Left ventricle myocardium inferior (tissue), 1 donor: ENCODE results near the gene AK9. TPM values are rescaled to one million over a fixed set of nuclear protein-coding genes. Genes with fewer than 3 reads are reported as not detected.
A peak's percentile ranks its signal among the peaks of the same experiment; 100 is the strongest.

Experiments
- DNase-seq: peaks from one replicate; pipeline ENCODE4 v3.0.0-alpha.2; 2020
- H3K27ac ChIP-seq: fragments of 200-600 bp; replicated peaks from 2 replicates; pipeline ENCODE4 v1.8.0; 2021
- H3K27me3 ChIP-seq: fragments of 200-600 bp; 2 replicates; pipeline ENCODE4 v1.8.0; 2021; ENCODE audit warnings: low read depth
- H3K36me3 ChIP-seq: fragments of 200-600 bp; 2 replicates; pipeline ENCODE4 v1.8.0; 2021
- H3K4me1 ChIP-seq: fragments of 200-600 bp; 2 replicates; pipeline ENCODE4 v1.8.0; 2021
- H3K4me3 ChIP-seq: fragments of 200-600 bp; 2 replicates; pipeline ENCODE4 v1.8.0; 2021; ENCODE audit warnings: mild to moderate bottlenecking, moderate library complexity
- H3K9me3 ChIP-seq: fragments of 200-600 bp; replicated peaks from 2 replicates; pipeline ENCODE4 v1.8.0; 2021
- intact Hi-C: fragments of 100-400 bp; cut with micrococcal nuclease; formaldehyde crosslinking; loops from one replicate; pipeline ENCODE4 v1.11.0; 2022
- total RNA-seq: library from RNA; stranded (reverse); fragmentation: NEBNext Ultra II Directional; extraction: Animal tissue kit (Norgen Biotek cat#: 25700); gene quantifications from one replicate; pipeline ENCODE4 v1.2.1, GENCODE V29; 2021
- TF ChIP-seq, protein P1 (sequence below): fragments of 200-600 bp; IDR thresholded peaks from 2 replicates; pipeline ENCODE4 v1.8.0; 2021; ENCODE audit warnings: antibody characterized with exemption, mild to moderate bottlenecking, borderline replicate concordance
- donor health status: DM: no; HTN: yes; CAD: no; lungs with severe emphysema.

The AK9 gene
- total RNA-seq, 1 donor from 2014 or later = 12.6 TPM

DNA sequence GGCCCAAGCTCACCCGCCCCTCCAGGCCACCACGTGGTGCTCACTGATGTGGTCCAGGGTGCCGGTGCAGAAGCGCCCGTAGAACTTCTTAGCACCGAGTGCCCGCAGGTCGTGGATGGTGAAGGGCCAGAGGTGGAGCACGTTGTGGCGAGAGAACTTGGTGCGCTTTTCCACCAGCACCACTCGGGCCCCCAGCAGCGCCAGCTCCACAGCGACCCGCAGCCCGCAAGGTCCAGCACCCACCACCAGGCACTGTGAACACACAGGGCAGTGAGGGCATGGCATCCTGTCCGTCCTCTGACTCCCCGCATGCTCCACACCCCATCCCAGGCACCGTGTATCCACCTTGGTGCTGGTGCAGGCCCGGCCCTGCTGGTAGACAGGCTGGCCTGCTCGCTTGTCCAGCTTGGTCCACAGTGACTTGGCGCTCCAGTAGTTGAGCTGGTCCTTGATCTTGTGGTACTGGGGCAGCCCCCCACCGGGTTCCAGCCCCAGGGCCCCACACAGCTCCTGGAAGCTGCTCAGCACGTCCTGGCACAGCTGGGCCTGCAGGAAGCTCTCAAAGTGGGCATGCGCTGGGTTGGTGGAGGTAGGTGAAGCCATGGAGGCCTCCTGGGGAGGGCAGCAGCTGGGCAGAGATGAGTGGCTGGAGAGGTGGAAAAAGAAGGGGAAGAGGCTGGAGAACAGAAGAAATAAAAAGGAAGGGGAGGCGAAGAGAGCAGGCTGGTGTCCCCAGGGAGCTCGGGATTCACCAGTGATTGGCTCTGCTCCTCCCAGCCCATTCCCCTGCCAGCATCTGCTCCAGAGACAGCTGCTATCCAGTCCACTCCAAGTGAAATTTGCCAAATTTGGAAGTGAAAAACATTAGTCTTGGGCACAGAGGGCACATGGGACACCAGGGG is 237.2 kb downstream of the AK9 start:
- no peaks in the 10 kb centered on the region for H3K27me3 ChIP-seq
- intact Hi-C loops = no loop called here
- peak overlapping the region; percentile 78 for H3K27ac ChIP-seq
- peaks cover 45% of the 10 kb centered on the region for H3K4me1 ChIP-seq
- no peaks in the 10 kb centered on the region for H3K36me3 ChIP-seq
- peak; percentile 46 for DNase-seq
- peak overlapping the region; percentile 84 for H3K4me3 ChIP-seq
- TF ChIP-seq, protein P1, sequence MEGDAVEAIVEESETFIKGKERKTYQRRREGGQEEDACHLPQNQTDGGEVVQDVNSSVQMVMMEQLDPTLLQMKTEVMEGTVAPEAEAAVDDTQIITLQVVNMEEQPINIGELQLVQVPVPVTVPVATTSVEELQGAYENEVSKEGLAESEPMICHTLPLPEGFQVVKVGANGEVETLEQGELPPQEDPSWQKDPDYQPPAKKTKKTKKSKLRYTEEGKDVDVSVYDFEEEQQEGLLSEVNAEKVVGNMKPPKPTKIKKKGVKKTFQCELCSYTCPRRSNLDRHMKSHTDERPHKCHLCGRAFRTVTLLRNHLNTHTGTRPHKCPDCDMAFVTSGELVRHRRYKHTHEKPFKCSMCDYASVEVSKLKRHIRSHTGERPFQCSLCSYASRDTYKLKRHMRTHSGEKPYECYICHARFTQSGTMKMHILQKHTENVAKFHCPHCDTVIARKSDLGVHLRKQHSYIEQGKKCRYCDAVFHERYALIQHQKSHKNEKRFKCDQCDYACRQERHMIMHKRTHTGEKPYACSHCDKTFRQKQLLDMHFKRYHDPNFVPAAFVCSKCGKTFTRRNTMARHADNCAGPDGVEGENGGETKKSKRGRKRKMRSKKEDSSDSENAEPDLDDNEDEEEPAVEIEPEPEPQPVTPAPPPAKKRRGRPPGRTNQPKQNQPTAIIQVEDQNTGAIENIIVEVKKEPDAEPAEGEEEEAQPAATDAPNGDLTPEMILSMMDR = no peak
- no peaks in the 10 kb centered on the region for H3K9me3 ChIP-seq

DNA sequence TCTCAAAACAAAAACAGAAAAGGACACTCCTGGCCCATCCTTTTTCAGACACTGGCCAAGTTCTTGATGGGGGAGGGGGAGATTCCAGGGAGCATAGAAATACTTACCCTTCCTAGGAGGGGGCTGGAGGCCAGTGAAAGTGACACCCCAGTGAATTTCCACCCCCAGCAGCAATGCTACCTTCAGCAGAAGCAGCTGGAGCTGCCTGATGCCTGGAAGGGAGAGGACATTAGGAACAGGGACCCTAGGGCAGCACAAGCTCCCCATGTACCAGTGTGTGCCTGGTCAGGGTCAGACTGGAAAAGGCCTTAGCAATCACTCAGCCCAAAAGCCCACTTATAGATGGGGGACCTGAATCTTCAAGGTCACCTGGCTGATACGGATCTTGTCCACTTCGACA is 237.8 kb downstream of the AK9 start:
- H3K4me3 ChIP-seq = no peak overlapping the region
- peaks cover 45% of the 10 kb centered on the region for H3K4me1 ChIP-seq
- no peaks in the 10 kb centered on the region for H3K36me3 ChIP-seq
- no peaks in the 10 kb centered on the region for H3K9me3 ChIP-seq
- DNase-seq = no peak
- no peak overlapping the region for H3K27ac ChIP-seq
- TF ChIP-seq, protein P1 = no peak
- intact Hi-C loops = no loop called here
- H3K27me3 ChIP-seq = no peaks in the 10 kb centered on the region

DNA sequence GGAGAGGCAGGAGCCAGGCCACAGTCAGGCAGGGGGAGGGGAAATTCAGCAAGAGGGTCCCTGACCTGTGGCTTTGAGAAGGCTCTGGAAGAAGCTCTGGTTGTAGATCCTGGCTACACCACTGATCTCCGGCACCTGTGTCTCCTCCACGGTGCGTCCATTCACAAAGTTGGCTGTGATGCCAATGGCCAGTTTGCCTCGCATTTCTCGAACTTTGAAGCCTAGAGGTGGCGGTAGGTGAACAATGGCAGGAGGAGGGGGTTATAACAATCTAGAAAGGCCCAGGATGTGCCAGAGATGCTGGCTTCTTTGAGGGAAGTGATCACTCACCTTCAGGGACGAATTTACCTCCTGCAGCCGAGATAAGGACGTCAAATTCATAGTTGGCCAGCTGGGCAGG is 238.8 kb downstream of the AK9 start:
- TF ChIP-seq, protein P1 = no peak
- peaks cover 37% of the 10 kb centered on the region for H3K4me1 ChIP-seq
- H3K36me3 ChIP-seq = no peaks in the 10 kb centered on the region
- H3K27ac ChIP-seq = no peak overlapping the region
- no peaks in the 10 kb centered on the region for H3K9me3 ChIP-seq
- intact Hi-C loops = no loop called here
- no peak overlapping the region for H3K4me3 ChIP-seq
- no peaks in the 10 kb centered on the region for H3K27me3 ChIP-seq
- DNase-seq = no peak

DNA sequence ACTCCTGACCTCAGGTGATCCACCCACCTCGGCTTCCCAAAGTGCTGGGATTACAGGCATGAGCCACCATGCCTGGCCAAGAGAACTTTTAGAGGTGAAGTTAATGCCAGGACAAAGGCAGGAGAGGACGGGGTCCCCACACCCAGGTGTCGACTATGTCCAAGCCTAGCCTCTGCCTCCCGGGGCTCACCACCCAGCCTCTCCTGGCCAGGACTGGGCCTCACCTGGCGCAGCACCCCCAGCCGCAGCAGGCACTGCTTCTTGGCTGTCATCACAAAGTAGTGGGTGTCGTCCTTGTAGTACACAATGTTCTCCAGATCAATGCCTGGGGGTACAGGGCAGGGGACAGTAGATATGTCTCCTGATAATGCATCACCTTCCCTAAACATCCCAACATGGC is 239.6 kb downstream of the AK9 start:
- Histone ChIP-seq H3K27me3 (no peaks in the 10 kb centered on the region), H3K4me3 (no peak overlapping the region), H3K36me3 (peaks cover 2% of the 10 kb centered on the region), H3K9me3 (no peaks in the 10 kb centered on the region), H3K4me1 (peaks cover 29% of the 10 kb centered on the region), H3K27ac (no peak overlapping the region)
- intact Hi-C loops = no loop called here
- DNase-seq = no peak
- TF ChIP-seq, protein P1 = no peak

DNA sequence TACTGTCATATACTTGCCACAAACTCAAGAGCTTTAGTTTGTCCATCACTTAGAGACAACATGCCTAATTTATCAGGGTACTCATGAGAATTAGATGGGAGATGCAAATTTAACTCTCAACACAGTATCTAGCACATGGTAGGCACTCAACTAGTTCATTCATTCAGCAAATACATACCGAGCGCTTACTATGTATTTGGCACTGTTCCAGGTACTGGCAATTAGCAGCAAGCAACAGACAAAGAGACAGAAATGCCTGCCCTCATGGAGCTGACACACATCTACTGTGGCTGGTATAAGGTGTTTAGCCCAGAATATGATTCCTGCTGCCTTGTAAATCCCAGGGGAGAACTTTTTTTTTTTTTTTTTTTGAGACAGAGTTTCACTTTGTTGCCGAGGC is 240.2 kb downstream of the AK9 start:
- no peaks in the 10 kb centered on the region for H3K9me3 ChIP-seq
- intact Hi-C loops = no loop called here
- peaks cover 24% of the 10 kb centered on the region for H3K4me1 ChIP-seq
- H3K36me3 ChIP-seq = peaks cover 6% of the 10 kb centered on the region
- no peak for DNase-seq
- no peaks in the 10 kb centered on the region for H3K27me3 ChIP-seq
- TF ChIP-seq, protein P1 = no peak
- no peak overlapping the region for H3K27ac ChIP-seq
- no peak overlapping the region for H3K4me3 ChIP-seq
